DND-41 (cell line): Measurements from ENCODE around the gene CDH23.

ENCODE experiments used
- ATAC-seq: fragments of 200-7000 bp; cut with Tn5 transposase; 3 replicates; pipeline ENCODE4 v1.9.1; 2021; ENCODE audit warnings: low read depth; ENCODE audit not compliant: insufficient read depth
- DNase-seq: peaks from one replicate; pipeline ENCODE4 v3.0.0-alpha.2; 2020
- H2AFZ ChIP-seq: 2 replicates; pipeline ENCODE4 v1.6.0; 2012; ENCODE audit warnings: low read depth, low read length
- H3K27ac ChIP-seq: 2 replicates; pipeline ENCODE4 v1.5.1; 2012; ENCODE audit warnings: low read length, inconsistent platforms
- H3K27me3 ChIP-seq: fragments of 200-600 bp; sonication (generic); 2 replicates; pipeline ENCODE4 v1.6.0; 2012; ENCODE audit warnings: low read length, mild to moderate bottlenecking, inconsistent platforms; ENCODE audit not compliant: insufficient read depth, poor library complexity
- H3K36me3 ChIP-seq: 2 replicates; pipeline ENCODE4 v1.5.1; 2012; ENCODE audit warnings: low read length, inconsistent platforms; ENCODE audit not compliant: insufficient read depth
- H3K4me1 ChIP-seq: 2 replicates; pipeline ENCODE4 v1.5.1; 2012; ENCODE audit warnings: mild to moderate bottlenecking, low read length; ENCODE audit not compliant: insufficient read depth
- H3K4me2 ChIP-seq: 2 replicates; pipeline ENCODE4 v1.6.0; 2012; ENCODE audit warnings: mild to moderate bottlenecking, moderate library complexity, low read length, inconsistent platforms; ENCODE audit not compliant: insufficient read depth
- H3K4me3 ChIP-seq, 2 experiments: fragments of 200-600 bp in 1 of 2; shearing (Covaris generic) in 1 of 2; 2 replicates each; pipeline ENCODE4 v1.5.1; 2012 to 2016; ENCODE audit warnings: inconsistent platforms in 2 of 2, low read length in 2 of 2, mild to moderate bottlenecking in 2 of 2, low read depth in 1 of 2, moderate library complexity in 1 of 2
- H3K79me2 ChIP-seq: 2 replicates; pipeline ENCODE4 v1.6.0; 2012; ENCODE audit warnings: low read length, inconsistent platforms; ENCODE audit not compliant: insufficient read depth
- H3K9ac ChIP-seq: 2 replicates; pipeline ENCODE4 v1.6.0; 2012; ENCODE audit warnings: low read depth, mild to moderate bottlenecking, inconsistent platforms, low read length, moderate library complexity
- H3K9me3 ChIP-seq: 2 replicates; pipeline ENCODE4 v1.5.1; 2012; ENCODE audit warnings: low read length, moderate library complexity, mild to moderate bottlenecking, inconsistent platforms; ENCODE audit not compliant: insufficient read depth, severe bottlenecking
- H4K20me1 ChIP-seq: 2 replicates; pipeline ENCODE4 v1.6.0; 2012; ENCODE audit warnings: low read length; ENCODE audit not compliant: insufficient read depth
- EZH2 ChIP-seq: IDR thresholded peaks from 3 replicates; pipeline ENCODE4 v1.6.1; 2012; ENCODE audit warnings: borderline replicate concordance, low read depth, mild to moderate bottlenecking, moderate library complexity, low read length, inconsistent platforms; ENCODE audit not compliant: severe bottlenecking
- TF ChIP-seq, protein P1 (sequence below): IDR thresholded peaks from 2 replicates; pipeline ENCODE4 v1.5.1; 2012; ENCODE audit warnings: borderline replicate concordance, low read length, moderate library complexity, mild to moderate bottlenecking; ENCODE audit not compliant: poor library complexity, severe bottlenecking; ENCODE audit errors: extremely low read depth

CDH23 gene

GRCh38 chr10:71741671-71742070 is 345.0 kb downstream of the CDH23 start:
- H4K20me1 ChIP-seq, result no peaks in the 10 kb centered on the region
- peak overlapping the region; percentile 73 for H3K27ac ChIP-seq
- H3K4me3 ChIP-seq, result no peak overlapping the region
- ATAC-seq, result no peak
- H3K36me3 ChIP-seq, result no peaks in the 10 kb centered on the region
- H3K79me2 ChIP-seq, result no peaks in the 10 kb centered on the region
- no peak for DNase-seq
- no peaks in the 10 kb centered on the region for H3K9me3 ChIP-seq
- H3K4me2 ChIP-seq, result peak overlapping the region; percentile 35
- H3K4me1 ChIP-seq, result peaks cover 46% of the 10 kb centered on the region
- H3K27me3 ChIP-seq, result no peaks in the 10 kb centered on the region
- peak overlapping the region; percentile 9 for H3K9ac ChIP-seq
- TF ChIP-seq EZH2, result no peak
- TF ChIP-seq, protein P1, sequence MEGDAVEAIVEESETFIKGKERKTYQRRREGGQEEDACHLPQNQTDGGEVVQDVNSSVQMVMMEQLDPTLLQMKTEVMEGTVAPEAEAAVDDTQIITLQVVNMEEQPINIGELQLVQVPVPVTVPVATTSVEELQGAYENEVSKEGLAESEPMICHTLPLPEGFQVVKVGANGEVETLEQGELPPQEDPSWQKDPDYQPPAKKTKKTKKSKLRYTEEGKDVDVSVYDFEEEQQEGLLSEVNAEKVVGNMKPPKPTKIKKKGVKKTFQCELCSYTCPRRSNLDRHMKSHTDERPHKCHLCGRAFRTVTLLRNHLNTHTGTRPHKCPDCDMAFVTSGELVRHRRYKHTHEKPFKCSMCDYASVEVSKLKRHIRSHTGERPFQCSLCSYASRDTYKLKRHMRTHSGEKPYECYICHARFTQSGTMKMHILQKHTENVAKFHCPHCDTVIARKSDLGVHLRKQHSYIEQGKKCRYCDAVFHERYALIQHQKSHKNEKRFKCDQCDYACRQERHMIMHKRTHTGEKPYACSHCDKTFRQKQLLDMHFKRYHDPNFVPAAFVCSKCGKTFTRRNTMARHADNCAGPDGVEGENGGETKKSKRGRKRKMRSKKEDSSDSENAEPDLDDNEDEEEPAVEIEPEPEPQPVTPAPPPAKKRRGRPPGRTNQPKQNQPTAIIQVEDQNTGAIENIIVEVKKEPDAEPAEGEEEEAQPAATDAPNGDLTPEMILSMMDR, result no peak
- 0 out of 2 replicates have a peak overlapping the region, but pooled peaks have one; percentile 34 for H2AFZ ChIP-seq

DNA sequence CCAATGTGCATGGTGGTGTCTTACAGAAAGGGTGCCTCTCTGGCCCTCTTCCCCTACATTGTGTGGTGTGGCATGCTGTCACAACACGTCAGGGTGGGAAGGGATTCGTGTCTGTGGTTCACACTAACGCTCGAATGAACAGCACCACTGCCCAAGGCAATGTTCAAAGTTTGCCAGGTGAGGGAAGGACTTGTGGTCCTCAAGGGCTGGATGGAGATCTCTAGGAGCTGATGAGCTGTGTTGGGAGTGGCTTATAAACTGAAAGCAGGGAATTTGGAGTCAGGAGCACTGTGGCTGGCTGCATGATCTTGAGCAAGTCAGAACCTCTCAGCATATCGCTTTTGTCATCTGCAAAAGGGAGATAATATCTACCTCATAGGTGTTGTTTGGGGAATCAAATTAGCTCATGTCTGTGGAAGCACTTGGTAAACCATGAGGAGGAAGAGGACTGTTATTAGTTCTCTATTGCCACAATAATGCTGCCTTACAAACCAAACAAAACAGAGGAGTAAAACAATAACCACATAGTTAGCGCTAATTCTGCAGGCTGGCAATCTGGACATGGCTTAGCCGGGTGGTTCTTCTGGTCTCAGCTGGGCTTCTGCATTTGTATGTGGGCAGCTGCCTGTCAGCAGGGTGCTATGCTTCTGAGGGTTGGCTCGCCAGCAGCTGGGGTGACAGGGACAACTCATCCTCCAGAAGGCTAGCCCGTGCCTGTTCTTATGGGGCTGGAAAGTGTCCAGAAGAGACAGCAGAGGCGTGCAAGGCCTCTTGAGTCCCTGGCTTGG is 345.8 kb downstream of the CDH23 start:
- Histone ChIP-seq H3K9me3 (no peaks in the 10 kb centered on the region), H3K27ac (peak overlapping the region; percentile 73), H3K4me3 (no peak overlapping the region), H2AFZ (no peak overlapping the region), H3K4me2 (no peak overlapping the region), H3K36me3 (no peaks in the 10 kb centered on the region), H3K79me2 (no peaks in the 10 kb centered on the region), H3K27me3 (no peaks in the 10 kb centered on the region), H3K9ac (no peak overlapping the region), H3K4me1 (peaks cover 55% of the 10 kb centered on the region), H4K20me1 (no peaks in the 10 kb centered on the region)
- TF ChIP-seq, protein P1, result no peak
- TF ChIP-seq EZH2, result no peak
- no peak for DNase-seq
- ATAC-seq, result peak; percentile 26; the same call in 1 of the 3 replicates

DNA sequence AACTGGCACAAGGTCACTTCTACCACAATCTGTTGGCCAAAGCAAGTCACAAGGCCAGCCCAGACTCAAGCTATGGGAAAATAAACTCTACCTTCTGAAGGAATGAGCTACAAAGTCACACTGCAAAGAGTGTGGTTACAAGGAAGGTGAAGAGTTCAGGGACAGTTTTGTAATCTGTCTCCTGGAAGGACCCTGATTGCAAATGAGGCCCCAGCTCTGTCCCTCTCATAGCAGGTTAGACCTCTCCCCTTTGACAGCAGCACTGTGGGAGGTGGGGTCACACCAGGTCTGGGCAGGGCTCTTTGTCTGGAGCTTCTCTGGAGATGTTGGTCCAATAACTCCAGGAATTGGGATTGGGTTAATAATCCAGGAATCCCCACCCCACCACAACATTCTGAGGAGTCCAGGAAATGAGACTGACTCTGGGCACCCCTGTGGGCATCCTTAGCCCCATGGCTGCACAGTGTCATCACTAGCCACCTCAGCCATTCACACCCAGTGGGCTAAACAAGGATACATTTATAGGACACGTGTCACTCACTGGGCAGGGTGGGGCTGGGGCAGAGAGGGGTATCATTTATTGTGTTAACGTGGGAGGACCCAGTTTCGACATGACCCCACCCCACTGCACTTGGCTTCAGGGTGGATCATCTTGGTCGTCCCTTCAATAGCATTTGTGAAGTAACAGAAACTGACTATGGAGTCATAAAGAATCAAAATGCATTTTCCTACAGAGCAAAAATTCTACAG is 346.5 kb downstream of the CDH23 start:
- H3K27ac ChIP-seq, result peak overlapping the region; percentile 73
- DNase-seq (no peak), ATAC-seq (no peak)
- H3K4me1 ChIP-seq, result peaks cover 62% of the 10 kb centered on the region
- no peaks in the 10 kb centered on the region for H4K20me1 ChIP-seq
- TF ChIP-seq, protein P1, result no peak
- TF ChIP-seq EZH2, result no peak
- H3K36me3 ChIP-seq, result no peaks in the 10 kb centered on the region
- H3K9ac ChIP-seq, result no peak overlapping the region
- no peaks in the 10 kb centered on the region for H3K9me3 ChIP-seq
- no peak overlapping the region for H3K4me3 ChIP-seq
- no peak overlapping the region for H3K4me2 ChIP-seq
- H3K27me3 ChIP-seq, result no peaks in the 10 kb centered on the region
- H2AFZ ChIP-seq, result no peak overlapping the region
- H3K79me2 ChIP-seq, result no peaks in the 10 kb centered on the region
